Measurements from ENCODE around the gene ABLIM3. TPM values are rescaled to one million over a fixed set of nuclear protein-coding genes. Genes with fewer than 3 reads are reported as not detected.

Gene ABLIM3
- total and polyA plus RNA-seq, 10 of the 15 experiments (the other 5 are each of a cell fraction or from before 2014, with no cell fraction given), result 0.03 TPM; not detected in 9

GRCh38 chr5:149114403-149115312 lies 26.6 kb upstream of the ABLIM3 start (continued):
- TF ChIP-seq SMARCA5 (IDR thresholded peaks at IDR 0.05), result no peak
- no peak for TF ChIP-seq EGR1 (IDR thresholded peaks at IDR 0.05; ENCODE audit: borderline replicate concordance in 1 of 2, low read depth in 2 of 2, low read length in 2 of 2)
- no peak for TF ChIP-seq ZZZ3 (IDR thresholded peaks at IDR 0.05; ENCODE audit: control insufficient read depth, insufficient read length, low read depth)
- peak; percentile 69 for TF ChIP-seq RAD21 (IDR thresholded peaks at IDR 0.05; ENCODE audit: insufficient read depth, low read depth, low read length)
- TF ChIP-seq TCF7 (IDR thresholded peaks at IDR 0.05; ENCODE audit: borderline replicate concordance), result no peak
- TF ChIP-seq ZNF384 (IDR thresholded peaks at IDR 0.05; ENCODE audit: borderline replicate concordance, low read depth, low read length), result no peak
- TF ChIP-seq WRNIP1 (IDR thresholded peaks at IDR 0.05; ENCODE audit: borderline replicate concordance, low read depth, low read length), result no peak
- TF ChIP-seq YY1 (IDR thresholded peaks at IDR 0.05; ENCODE audit: low read depth, low read length), result 0 out of 2 replicates have a peak, but pooled peaks have one; percentile 19
- TF ChIP-seq SUPT20H (IDR thresholded peaks at IDR 0.05; ENCODE audit: borderline replicate concordance, control insufficient read depth, low read depth, low read length), result no peak
- no peak for TF ChIP-seq ZNF274 (IDR thresholded peaks at IDR 0.05; ENCODE audit: insufficient read depth, insufficient read length)
- peak; percentile 54; the same call in 1 of the 2 replicates for TF ChIP-seq SMC3 (IDR thresholded peaks at IDR 0.05; ENCODE audit: borderline replicate concordance, low read length)

- no peak overlapping the region for H3K4me3 ChIP-seq
- intact Hi-C loops (cut with micrococcal nuclease; ENCODE audit: unreplicated experiment) (loop anchor here (5.0 kb wide), 1 partner anchor 81 kb away; no protein-coding TSS in a partner anchor), in situ Hi-C loops (cut with MboI) (loop anchor here (10.0 kb wide), 1 partner anchor 383 kb away; no protein-coding TSS in a partner anchor)
- ChIA-PET POLR2A (no interaction called here), SMC1A (ENCODE audit: uncharacterized antibody, unreplicated experiment) (interaction anchor here (1.0 kb wide), 1 partner anchor 386 kb away, joined by 3 read pairs; no protein-coding TSS in a partner anchor), RAD21 (ENCODE audit: unreplicated experiment) (no interaction called here), CTCF (interaction anchor here (0.9 to 1.3 kb wide), 2 partner anchors 22 to 377 kb away, joined by 3 to 6 read pairs; no protein-coding TSS in a partner anchor)
- no peak overlapping the region for H2AFZ ChIP-seq (ENCODE audit: control insufficient read depth, low read depth, low read length)
- H3K79me2 ChIP-seq (ENCODE audit: control insufficient read depth, insufficient read depth, low read length), result no peaks in the 10 kb centered on the region
- H3K27me3 ChIP-seq (replicated peaks in 1 of 2; ENCODE audit: control insufficient read depth in 2 of 2, insufficient read depth in 2 of 2, low read length in 1 of 2), result no peaks in the 10 kb centered on the region; a peak in 1 of 4 replicates
- DNase-seq (ENCODE audit: low read depth, low spot score) (no peak), ATAC-seq (peak; percentile 35; the same call in 2 of the 3 replicates), FAIRE-seq (no peak)
- TF ChIP-seq PBX3 (IDR thresholded peaks at IDR 0.05; ENCODE audit: insufficient replicate concordance, low read depth, low read length) (peak; percentile 48), CREB1 (IDR thresholded peaks at IDR 0.05; ENCODE audit: low read depth) (no peak), PAX8 (IDR thresholded peaks at IDR 0.05) (no peak), ZNF622 (IDR thresholded peaks at IDR 0.05) (no peak), FOXM1 (IDR thresholded peaks at IDR 0.05; ENCODE audit: low read depth, low read length) (no peak), YBX1 (IDR thresholded peaks at IDR 0.05) (no peak), CHD4 (IDR thresholded peaks at IDR 0.05) (no peak), NRF1 (conservative IDR thresholded peaks at IDR 0.05; ENCODE audit: low read depth, low read length) (no peak), PKNOX1 (IDR thresholded peaks at IDR 0.05) (peak; percentile 88), ZZZ3 (IDR thresholded peaks at IDR 0.05; ENCODE audit: control insufficient read depth, insufficient read length, low read depth) (no peak)
- H4K20me1 ChIP-seq (ENCODE audit: control insufficient read depth, insufficient read depth), result no peaks in the 10 kb centered on the region; the same call in 1 of the 2 replicates
- H3K4me1 ChIP-seq (ENCODE audit: control insufficient read depth, insufficient read depth, low read length), result no peaks in the 10 kb centered on the region
- H3K36me3 ChIP-seq (ENCODE audit: control insufficient read depth in 2 of 2, insufficient read depth in 2 of 2, low read length in 1 of 2), result no peaks in the 10 kb centered on the region
- no peak overlapping the region for H3K9ac ChIP-seq (ENCODE audit: control insufficient read depth, insufficient read depth, low read length)
- no peak overlapping the region for H3K4me2 ChIP-seq (ENCODE audit: control insufficient read depth, insufficient read depth)
- 0% methylated on average over 1 of the region's 1 CpG for WGBS (ENCODE audit: insufficient coverage, insufficient replicate concordance, low lambda C conversion rate, missing lambda C conversion rate)
- no peak overlapping the region for H3K27ac ChIP-seq (ENCODE audit: control insufficient read depth, insufficient read depth)
- H3K9me3 ChIP-seq (replicated peaks; ENCODE audit: control insufficient read depth, insufficient read depth, low read length), result no peaks in the 10 kb centered on the region
- BruUV-seq (replicated peaks), result no TSS peak
Measured at GRCh38 chr5:149117970-149118369, 23.3 kb upstream of the ABLIM3 start.
